ENCODE measurements around the gene THSD4. TPM values are rescaled to one million over a fixed set of nuclear protein-coding genes. Genes with fewer than 3 reads are reported as not detected.

THSD4 gene
- total RNA-seq, 4 donors from 2014 or later = 39.4 to 232 (median 127) TPM

DNA sequence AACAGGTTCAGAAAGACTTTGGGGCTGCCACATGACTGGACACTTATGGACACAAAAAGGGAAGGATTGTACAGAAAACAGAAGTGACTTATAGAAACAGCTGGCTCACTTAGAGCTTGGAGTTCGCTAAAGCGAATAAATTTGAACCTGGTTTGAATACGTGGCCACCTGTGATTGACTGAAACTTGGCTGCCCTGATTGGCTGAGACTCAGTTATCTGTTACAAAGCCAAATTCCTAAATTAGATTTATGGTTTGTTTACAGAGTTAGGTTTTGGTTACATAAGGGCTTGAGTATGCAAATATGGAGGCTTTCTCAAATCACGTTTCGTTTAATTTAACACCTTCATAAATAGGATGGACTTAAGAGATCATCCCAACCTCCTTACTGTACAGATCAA is 270.2 kb downstream of the THSD4 start:
- 32 to 36% methylated on average over 4 of the region's 5 CpGs for WGBS, 2 donors
- TF ChIP-seq CTCF (IDR thresholded peaks at IDR 0.05) (no peak), POLR2A (IDR thresholded peaks at IDR 0.05) (no peak)
- Histone ChIP-seq H3K4me1 (peaks cover 3 to 32% (median 5%) of the 10 kb centered on the region in 3 donors), H3K9me3 (no peaks in the 10 kb centered on the region), H3K4me3 (no peak overlapping the region), H3K27me3 (no peaks in the 10 kb centered on the region), H3K36me3 (no peaks in the 10 kb centered on the region), H3K27ac (peak overlapping the region in 1 of 4 donors; percentile 13)
- intact Hi-C loops (cut with DNase I) = no loop called here
- DNase-seq = no peak

GRCh38 chr15:71386005-71386404 is 270.7 kb downstream of the THSD4 start:
- 50 to 69% methylated on average over 2 of the region's 2 CpGs for WGBS, 2 donors
- peaks cover 3 to 32% (median 5%) of the 10 kb centered on the region in 3 donors for H3K4me1 ChIP-seq
- intact Hi-C loops (cut with DNase I) = no loop called here
- no peaks in the 10 kb centered on the region for H3K27me3 ChIP-seq
- no peak for TF ChIP-seq POLR2A (IDR thresholded peaks at IDR 0.05)
- no peak for TF ChIP-seq CTCF (IDR thresholded peaks at IDR 0.05)
- no peaks in the 10 kb centered on the region for H3K9me3 ChIP-seq
- DNase-seq = no peak
- H3K4me3 ChIP-seq = no peak overlapping the region
- H3K36me3 ChIP-seq = no peaks in the 10 kb centered on the region
- H3K27ac ChIP-seq = peak overlapping the region in 1 of 4 donors; percentile 13

GRCh38 chr15:71386448-71387236 is 271.4 kb downstream of the THSD4 start:
- H3K4me1 ChIP-seq = peaks cover 3 to 32% (median 5%) of the 10 kb centered on the region in 3 donors
- no peak overlapping the region for H3K4me3 ChIP-seq
- no peaks in the 10 kb centered on the region for H3K27me3 ChIP-seq
- 43 to 45% methylated on average over 9 to 10 of the region's 10 CpGs for WGBS, 2 donors
- H3K27ac ChIP-seq = peak overlapping the region in 1 of 4 donors; percentile 13
- H3K9me3 ChIP-seq = no peaks in the 10 kb centered on the region
- intact Hi-C loops (cut with DNase I) = no loop called here
- TF ChIP-seq POLR2A (IDR thresholded peaks at IDR 0.05) (no peak), CTCF (IDR thresholded peaks at IDR 0.05) (peak in 4 of 6 experiments; percentile 34 to 72 (median 46))
- DNase-seq = no peak
- H3K36me3 ChIP-seq = no peaks in the 10 kb centered on the region

DNA sequence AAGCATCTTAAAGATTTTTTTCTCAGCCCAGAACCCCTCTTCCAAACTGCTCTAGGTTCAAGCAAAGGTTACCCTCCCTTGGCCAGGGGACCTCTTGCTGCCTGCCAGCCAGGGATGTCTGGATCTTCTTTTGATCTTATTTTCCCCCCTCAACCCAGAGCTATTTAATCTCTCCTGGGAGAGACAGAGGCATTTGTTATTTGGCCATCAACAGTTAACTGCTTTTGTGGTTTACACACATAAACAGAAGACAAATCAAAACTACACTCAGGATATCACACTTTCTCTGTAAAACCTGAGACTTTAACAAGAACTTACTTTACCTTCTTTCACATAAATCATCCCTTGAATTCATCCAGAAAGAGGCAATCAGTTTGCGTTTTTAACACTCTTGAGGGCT is 272.5 kb downstream of the THSD4 start:
- H3K9me3 ChIP-seq = no peaks in the 10 kb centered on the region
- peaks cover 3 to 41% (median 6%) of the 10 kb centered on the region in 3 donors for H3K4me1 ChIP-seq
- no peaks in the 10 kb centered on the region for H3K27me3 ChIP-seq
- peak overlapping the region in 2 of 4 donors; percentile 2 to 15 for H3K27ac ChIP-seq
- intact Hi-C loops (cut with DNase I) = no loop called here
- no peak overlapping the region for H3K4me3 ChIP-seq
- no peak for DNase-seq
- H3K36me3 ChIP-seq = no peaks in the 10 kb centered on the region
- TF ChIP-seq POLR2A (IDR thresholded peaks at IDR 0.05) (no peak), CTCF (IDR thresholded peaks at IDR 0.05) (no peak)
- 65 to 84% methylated on average over 1 of the region's 1 CpG for WGBS, 2 donors

GRCh38 chr15:71390096-71390495 is 274.8 kb downstream of the THSD4 start:
- H3K27me3 ChIP-seq = no peaks in the 10 kb centered on the region
- no peaks in the 10 kb centered on the region for H3K36me3 ChIP-seq
- peaks cover 3 to 33% (median 6%) of the 10 kb centered on the region in 3 donors for H3K4me1 ChIP-seq
- intact Hi-C loops (cut with DNase I) = no loop called here
- TF ChIP-seq POLR2A (IDR thresholded peaks at IDR 0.05) (no peak), CTCF (IDR thresholded peaks at IDR 0.05) (no peak)
- no peaks in the 10 kb centered on the region for H3K9me3 ChIP-seq
- H3K4me3 ChIP-seq = no peak overlapping the region
- no peak overlapping the region for H3K27ac ChIP-seq
- whole genome bisulfite sequencing, 2 donors = 69 to 72% methylated on average over 2 of the region's 2 CpGs
- DNase-seq = no peak
